Measurements from ENCODE around the gene NUP58. TPM values are rescaled to one million over a fixed set of nuclear protein-coding genes. Genes with fewer than 3 reads are reported as not detected.

Gene NUP58
- total RNA-seq, 4 donors from 2014 or later = 28.1 to 43.9 (median 37.3) TPM

DNA sequence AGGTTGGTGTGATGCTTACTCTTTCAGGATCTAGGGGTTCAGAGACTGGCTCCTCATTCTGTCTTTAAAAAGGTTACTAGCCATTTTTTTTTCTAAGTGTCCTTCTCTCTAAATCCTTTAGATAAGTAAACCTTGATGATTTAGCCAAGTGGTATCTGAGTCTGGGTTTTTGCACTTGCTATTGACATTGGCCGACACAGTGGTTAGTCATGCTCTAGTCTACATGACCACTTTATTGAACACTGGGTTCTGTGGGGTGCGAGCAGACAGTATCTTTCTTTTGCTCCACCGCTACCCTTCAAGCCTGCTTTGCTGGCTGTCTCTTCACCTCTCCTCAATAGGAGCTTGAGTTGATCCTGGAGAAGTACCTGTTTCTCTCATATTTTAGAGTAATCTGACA, 6.2 kb upstream of the NUP58 start:
- Histone ChIP-seq H3K27ac (no peak overlapping the region), H3K4me1 (no peaks in the 10 kb centered on the region), H3K27me3 (peaks cover 28% of the 10 kb centered on the region), H3K9me3 (no peaks in the 10 kb centered on the region), H3K4me3 (no peak overlapping the region), H3K36me3 (no peaks in the 10 kb centered on the region)
- 97 to 100% methylated on average over 3 of the region's 3 CpGs for WGBS, 2 donors (ENCODE audit: low coverage in 1 of 2)
- ATAC-seq = no peak
- TF ChIP-seq POLR2A (IDR thresholded peaks at IDR 0.05) (no peak), POLR2AphosphoS5 (IDR thresholded peaks at IDR 0.05) (no peak), EP300 (IDR thresholded peaks at IDR 0.05) (no peak)
- TF ChIP-seq, protein P1, sequence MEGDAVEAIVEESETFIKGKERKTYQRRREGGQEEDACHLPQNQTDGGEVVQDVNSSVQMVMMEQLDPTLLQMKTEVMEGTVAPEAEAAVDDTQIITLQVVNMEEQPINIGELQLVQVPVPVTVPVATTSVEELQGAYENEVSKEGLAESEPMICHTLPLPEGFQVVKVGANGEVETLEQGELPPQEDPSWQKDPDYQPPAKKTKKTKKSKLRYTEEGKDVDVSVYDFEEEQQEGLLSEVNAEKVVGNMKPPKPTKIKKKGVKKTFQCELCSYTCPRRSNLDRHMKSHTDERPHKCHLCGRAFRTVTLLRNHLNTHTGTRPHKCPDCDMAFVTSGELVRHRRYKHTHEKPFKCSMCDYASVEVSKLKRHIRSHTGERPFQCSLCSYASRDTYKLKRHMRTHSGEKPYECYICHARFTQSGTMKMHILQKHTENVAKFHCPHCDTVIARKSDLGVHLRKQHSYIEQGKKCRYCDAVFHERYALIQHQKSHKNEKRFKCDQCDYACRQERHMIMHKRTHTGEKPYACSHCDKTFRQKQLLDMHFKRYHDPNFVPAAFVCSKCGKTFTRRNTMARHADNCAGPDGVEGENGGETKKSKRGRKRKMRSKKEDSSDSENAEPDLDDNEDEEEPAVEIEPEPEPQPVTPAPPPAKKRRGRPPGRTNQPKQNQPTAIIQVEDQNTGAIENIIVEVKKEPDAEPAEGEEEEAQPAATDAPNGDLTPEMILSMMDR (IDR thresholded peaks at IDR 0.05) = no peak

GRCh38 chr13:25295701-25296100, 5.7 kb upstream of the NUP58 start:
- WGBS, 2 donors (ENCODE audit: low coverage in 1 of 2) = 53 to 76% methylated on average over 3 of the region's 3 CpGs
- Histone ChIP-seq H3K4me1 (peaks cover 0 to 2% (median 0%) of the 10 kb centered on the region in 3 donors), H3K36me3 (no peaks in the 10 kb centered on the region), H3K27me3 (peaks cover 28% of the 10 kb centered on the region), H3K4me3 (no peak overlapping the region), H3K27ac (no peak overlapping the region), H3K9me3 (no peaks in the 10 kb centered on the region)
- TF ChIP-seq, protein P1 (IDR thresholded peaks at IDR 0.05) = no peak
- no peak for TF ChIP-seq POLR2AphosphoS5 (IDR thresholded peaks at IDR 0.05)
- TF ChIP-seq POLR2A (IDR thresholded peaks at IDR 0.05) = no peak
- TF ChIP-seq EP300 (IDR thresholded peaks at IDR 0.05) = no peak
- no peak for ATAC-seq

DNA sequence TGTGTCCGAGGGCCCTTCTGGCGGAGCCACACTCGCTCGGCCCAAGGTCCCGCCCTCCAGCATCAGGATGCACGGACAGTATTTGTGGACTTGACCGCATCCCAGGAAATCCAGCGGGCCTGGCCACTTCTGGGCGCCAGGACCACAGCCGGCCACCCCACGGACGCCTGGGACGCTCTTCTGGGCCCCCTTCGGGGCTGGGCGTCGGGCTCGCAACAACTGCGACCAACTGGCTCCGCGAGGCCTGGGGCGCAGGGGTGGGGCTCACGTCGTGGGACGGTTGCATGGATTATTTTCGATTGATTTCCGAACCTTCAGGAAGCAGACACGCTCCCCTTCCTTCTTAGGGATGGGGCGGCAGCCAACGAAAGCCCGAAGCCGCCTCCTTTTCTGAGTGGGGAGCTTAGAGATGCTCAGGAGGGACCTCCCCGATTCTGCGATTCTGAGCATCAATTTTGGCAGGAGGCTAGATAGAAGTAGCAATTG, 521 bp upstream of the NUP58 start:
- WGBS, 2 donors (ENCODE audit: low coverage in 1 of 2) = 0 to 24% methylated on average over 6 to 8 of the region's 33 CpGs
- Histone ChIP-seq H3K36me3 (peaks cover 0 to 7% of the 10 kb centered on the region in 2 donors), H3K27ac (peak overlapping the region; percentile 87 to 96 (median 90)), H3K9me3 (no peaks in the 10 kb centered on the region), H3K27me3 (peaks cover 15% of the 10 kb centered on the region), H3K4me3 (peak overlapping the region; percentile 81 to 87), H3K4me1 (peaks cover 0 to 37% (median 6%) of the 10 kb centered on the region in 3 donors)
- ATAC-seq = peak; percentile 32
- TF ChIP-seq POLR2AphosphoS5 (IDR thresholded peaks at IDR 0.05) = no peak
- TF ChIP-seq POLR2A (IDR thresholded peaks at IDR 0.05) = no peak
- TF ChIP-seq, protein P1 (IDR thresholded peaks at IDR 0.05) = no peak
- no peak for TF ChIP-seq EP300 (IDR thresholded peaks at IDR 0.05)

GRCh38 chr13:25302121-25302520, 696 bp downstream of the NUP58 start:
- Histone ChIP-seq H3K36me3 (peaks cover 0 to 7% of the 10 kb centered on the region in 2 donors), H3K9me3 (no peaks in the 10 kb centered on the region), H3K4me3 (peak overlapping the region; percentile 81 to 87), H3K4me1 (peaks cover 0 to 37% (median 6%) of the 10 kb centered on the region in 3 donors), H3K27ac (peak overlapping the region; percentile 87 to 96 (median 90)), H3K27me3 (peaks cover 2% of the 10 kb centered on the region)
- TF ChIP-seq EP300 (IDR thresholded peaks at IDR 0.05) = no peak
- TF ChIP-seq POLR2AphosphoS5 (IDR thresholded peaks at IDR 0.05) = no peak
- TF ChIP-seq POLR2A (IDR thresholded peaks at IDR 0.05) = no peak
- TF ChIP-seq, protein P1 (IDR thresholded peaks at IDR 0.05) = no peak
- ATAC-seq = no peak
- 5 to 12% methylated on average over 6 to 7 of the region's 7 CpGs for WGBS, 2 donors (ENCODE audit: low coverage in 1 of 2)

Measured in gastroesophageal sphincter (tissue), 4 donors.